Fibroblast of peridontal ligament (primary cell): Measurements from ENCODE around the gene FNDC3B.
A peak's percentile ranks its signal among the peaks of the same experiment; 100 is the strongest.

Experiments used
- DNase-seq: peaks from one replicate; pipeline ENCODE4 v3.0.0-alpha.2; 2010; ENCODE audit errors: extremely low read depth

Gene FNDC3B

GRCh38 chr3:172309741-172310427, 270.5 kb downstream of the FNDC3B start:
- DNase-seq, result no peak

DNA sequence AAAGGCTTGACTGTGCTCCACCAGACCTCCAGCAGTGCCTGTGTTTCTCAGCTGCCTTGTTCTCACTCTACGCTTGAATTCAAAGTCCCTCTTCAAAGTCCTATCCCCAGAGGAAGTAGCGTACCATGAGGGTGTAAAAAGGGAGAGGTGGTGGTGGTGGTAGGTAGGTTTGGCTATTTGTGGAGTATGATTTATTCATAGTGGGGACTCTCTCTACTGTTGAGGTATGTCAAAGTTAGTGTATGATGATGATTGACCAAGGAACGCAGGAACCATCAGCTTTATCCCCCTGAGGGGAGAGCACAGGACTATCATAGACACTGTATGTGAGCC, 271.0 kb downstream of the FNDC3B start:
- no peak for DNase-seq

GRCh38 chr3:172311217-172311616, 271.8 kb downstream of the FNDC3B start:
- no peak for DNase-seq

- no peak for DNase-seq
These were observed 272.6 kb downstream of the FNDC3B start for GRCh38 chr3:172312001-172312400.

DNA sequence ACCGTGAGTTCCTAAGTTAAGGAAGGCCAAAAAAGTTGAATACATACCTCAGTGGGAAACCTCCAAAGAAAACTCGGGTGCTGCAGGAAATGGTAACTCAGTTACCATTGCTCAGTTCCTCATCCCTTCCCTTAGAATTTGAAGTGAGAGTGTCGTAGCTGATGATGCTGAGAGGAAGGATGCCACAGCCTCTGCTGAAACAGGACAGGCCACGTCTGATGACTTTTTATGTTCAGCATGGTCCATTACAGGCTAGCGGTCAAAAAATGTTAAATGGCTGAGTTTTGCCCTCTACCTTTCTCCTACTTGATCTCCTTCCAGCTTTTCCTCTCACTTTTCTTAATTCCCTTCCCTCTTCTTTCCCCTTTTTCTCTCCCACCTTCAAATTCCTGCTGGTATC, 273.3 kb downstream of the FNDC3B start:
- no peak for DNase-seq

DNA sequence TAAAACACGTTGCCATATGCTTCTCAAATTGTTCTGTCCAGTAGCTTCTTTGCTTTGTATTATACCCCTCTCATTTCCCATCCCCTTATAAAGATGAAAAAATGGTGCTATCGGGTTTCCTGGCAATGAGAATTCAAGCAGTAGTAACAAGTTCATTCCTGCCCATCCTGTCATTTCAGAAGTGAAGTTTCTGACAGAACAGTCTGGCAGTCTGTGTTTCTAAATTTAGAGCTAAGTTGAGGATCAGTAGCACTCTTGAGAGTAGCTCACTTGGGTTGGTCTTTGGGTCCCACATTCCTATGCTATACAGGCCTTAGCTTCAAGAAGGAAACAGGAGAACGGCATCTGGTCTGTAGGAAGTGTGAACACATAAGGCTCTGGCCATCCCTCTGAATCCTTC, 274.3 kb downstream of the FNDC3B start:
- DNase-seq, result no peak

DNA sequence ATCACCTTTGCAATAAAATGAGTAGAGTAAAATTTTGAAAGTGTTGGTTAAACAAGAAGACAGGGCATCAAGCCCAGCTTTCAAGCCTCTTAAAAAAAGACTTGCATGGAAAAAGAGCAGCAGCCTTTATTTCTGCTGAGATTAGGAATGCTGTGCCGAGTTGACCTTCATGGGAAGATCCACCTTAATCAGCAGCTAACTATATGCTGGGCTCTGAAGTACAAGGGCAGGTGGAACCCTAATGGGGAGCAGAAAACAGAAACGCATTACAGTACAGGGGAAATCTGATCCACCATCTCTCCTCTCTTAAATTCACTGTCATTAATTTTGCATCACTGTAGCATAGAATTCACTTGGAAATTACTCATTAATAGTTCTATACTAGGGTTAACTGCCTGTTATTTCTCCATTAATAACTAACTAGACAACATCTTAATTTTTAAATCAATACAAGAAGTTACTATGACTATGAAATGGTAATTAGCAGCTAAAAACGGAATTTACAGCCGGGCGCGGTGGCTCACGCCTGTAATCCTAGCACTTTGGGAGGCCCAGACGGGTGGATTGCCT, 275.3 kb downstream of the FNDC3B start:
- no peak for DNase-seq

GRCh38 chr3:172315401-172316091, 276.2 kb downstream of the FNDC3B start:
- DNase-seq, result peak; percentile 50

GRCh38 chr3:172316758-172317157, 277.4 kb downstream of the FNDC3B start:
- DNase-seq, result no peak

DNA sequence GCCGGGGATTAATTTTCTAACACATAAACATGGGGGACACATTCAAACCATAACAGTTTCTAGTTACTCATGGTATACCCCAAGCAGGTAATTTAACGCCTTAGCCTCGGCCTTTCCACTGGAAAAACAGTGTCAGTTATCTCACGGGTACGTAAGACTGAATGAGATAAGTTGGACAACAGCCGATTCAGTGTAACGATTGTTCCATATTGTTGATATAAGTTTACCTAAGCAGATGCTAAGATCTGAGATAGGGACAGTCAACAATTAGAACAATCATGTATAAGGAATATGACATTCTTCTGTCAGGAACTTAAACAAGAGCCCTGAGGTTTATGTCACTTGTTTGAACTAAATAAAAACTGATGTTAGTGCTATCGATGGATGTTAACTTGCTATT, 278.1 kb downstream of the FNDC3B start:
- DNase-seq, result no peak

GRCh38 chr3:172317984-172318383, 278.6 kb downstream of the FNDC3B start:
- peak; percentile 98 for DNase-seq

DNA sequence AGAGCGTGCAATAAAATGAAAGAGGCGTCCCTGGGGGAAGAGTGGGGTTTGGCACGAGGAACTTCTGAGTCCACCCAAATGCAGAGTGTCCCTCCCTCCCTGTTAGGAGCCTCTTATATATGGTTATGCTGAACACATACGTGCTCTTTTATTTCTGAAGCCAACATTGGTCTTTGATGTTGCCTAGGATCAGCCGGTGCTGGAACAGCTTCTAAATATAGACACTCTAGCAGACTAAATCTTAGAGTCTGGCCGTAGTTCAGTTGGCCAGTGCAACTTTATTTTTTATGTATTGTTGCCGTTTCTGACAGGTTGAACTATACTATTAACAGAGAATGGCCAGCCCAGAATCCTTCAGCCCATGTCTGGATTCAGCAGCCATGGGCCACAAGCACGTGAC, 280.2 kb downstream of the FNDC3B start:
- DNase-seq, result no peak

GRCh38 chr3:172320468-172320867, 281.1 kb downstream of the FNDC3B start:
- DNase-seq, result no peak

DNA sequence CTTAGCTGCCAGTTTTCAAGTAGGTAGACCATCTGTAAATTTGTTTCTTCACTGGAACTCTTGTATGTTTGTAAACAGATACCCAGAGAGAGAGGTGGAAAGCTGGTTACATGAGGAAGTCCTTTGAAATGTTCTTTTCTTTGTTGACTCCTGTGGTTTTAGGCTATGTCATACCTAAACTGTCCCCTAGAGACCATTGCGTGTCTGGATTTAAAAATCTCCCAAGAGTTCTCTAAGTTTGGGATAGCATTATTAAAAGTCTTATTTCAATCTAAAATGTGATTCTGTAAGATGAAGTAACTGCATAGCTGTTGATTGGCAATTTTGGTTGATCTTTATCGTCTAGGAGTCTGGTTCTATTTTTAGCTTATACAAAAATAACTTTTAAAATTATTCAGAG, 281.7 kb downstream of the FNDC3B start:
- DNase-seq, result peak; percentile 68

DNA sequence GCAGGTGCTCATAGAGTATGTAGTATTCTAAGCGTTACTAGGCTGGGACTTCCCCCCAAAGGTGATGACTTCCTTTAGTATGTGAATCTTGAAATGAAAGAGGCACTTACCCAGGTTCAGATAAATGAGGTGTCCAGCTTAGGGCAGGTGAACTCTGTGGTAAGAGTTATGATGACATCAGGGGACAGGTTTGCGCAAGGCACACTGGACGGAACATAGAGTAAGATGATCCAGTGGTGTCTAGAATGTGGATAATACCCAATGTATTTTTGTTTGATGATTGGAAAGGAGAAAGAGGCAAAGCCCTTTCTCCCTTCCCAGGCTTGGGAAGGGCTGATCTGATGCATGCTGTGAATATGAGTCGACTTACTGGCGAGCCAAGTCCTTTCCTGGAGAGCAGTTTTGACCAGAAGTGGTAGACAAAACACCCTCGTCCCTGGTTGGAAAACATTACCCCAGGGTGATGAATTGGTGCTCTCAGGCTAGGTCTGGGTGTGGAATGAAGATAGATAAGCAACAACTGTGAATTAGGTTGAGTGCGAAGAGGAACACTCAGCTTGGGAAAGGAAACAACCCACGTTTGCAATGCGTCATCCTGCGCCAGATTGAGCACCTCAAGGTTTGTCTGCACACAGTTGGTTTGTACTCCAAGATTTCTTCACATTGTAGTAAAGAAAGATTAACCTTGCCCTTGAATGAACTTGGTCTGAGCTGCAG, 284.7 kb downstream of the FNDC3B start:
- no peak for DNase-seq

DNA sequence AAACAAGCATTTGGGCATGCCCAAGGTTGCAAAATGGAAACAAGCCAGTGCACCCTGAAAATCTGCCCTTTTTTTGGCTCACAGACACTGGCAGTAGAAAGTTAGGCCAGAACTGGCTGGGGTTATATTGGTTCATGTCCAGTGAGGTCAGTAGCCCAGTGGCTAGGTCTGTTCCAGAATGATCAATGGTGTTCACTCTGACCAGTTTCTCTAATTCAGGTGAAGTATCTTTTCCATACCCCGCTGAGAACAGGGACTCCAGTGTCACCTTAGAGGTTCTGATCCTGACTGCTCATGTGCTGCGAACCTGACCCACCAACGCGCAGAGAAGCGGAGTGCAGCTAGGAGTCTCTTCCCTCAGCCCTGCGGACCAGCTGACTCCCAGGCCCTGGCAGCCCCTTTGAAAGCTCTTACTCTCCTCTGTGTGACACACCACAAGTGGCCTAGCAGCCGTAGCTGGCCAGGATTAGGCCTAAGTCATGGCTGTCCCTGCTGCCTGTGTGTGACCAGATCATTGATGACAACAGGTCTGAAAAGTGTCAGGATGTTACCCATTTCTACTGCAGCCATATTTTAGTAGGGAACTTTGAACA, 285.3 kb downstream of the FNDC3B start:
- no peak for DNase-seq

DNA sequence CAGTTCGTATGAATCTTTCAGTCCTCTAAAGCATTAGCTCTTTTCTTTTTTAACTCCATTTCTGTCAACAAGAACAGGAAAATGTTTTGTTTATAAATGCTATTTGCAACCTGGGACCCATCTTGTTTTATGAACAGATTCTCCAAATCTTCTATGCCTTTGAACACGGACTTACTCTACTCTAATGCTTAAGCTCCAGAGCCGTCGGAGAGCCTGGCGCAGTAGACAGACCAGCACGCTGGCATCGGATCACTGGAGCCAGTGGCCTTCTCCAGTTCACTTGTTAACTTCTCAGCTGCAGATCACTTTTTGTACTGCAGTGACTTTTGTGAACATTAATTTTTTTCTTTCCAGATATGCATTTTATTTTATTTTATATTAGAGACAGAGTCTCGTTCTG, 286.1 kb downstream of the FNDC3B start:
- DNase-seq, result no peak

- no peak for DNase-seq
These were observed 287.6 kb downstream of the FNDC3B start for GRCh38 chr3:172326993-172327392.

DNA sequence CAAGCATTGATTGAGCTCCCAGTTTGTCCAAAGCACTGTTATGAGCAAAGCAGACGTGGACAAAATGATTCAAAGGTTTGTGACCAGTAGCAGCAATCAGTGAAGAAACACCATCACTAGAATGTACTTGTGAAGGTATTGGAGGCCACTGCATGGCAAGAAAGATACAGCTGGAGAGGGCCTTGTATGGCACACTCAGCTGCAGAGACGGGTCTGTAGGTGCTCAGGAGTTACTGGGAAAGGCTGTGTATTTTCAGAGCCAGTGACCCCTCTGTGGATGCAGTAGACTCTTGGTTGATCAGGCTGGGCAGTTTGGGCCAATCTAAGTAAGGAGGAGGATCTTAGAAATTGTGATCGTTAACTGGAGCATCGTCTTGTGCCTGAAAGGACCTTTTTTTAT, 288.9 kb downstream of the FNDC3B start:
- no peak for DNase-seq

DNA sequence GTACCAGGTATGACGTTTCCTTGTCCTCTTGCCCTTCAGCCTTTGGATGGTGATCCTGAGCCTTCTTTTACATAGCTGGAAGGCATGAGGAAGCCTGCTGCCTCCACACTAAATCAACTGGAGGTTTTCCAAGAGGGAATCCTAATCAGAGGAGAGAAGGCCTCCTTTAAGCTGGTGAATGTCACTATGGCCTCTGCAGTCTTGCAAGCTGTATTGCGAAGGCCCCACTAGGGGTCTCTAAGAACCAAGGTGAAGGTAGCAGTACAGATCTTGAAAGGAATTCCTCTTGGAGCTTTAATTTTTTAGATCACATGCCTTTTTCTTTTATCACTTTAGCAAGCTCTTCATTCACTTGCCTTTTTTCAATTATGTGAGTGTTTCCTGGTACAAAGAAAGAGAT, 289.7 kb downstream of the FNDC3B start:
- no peak for DNase-seq

DNA sequence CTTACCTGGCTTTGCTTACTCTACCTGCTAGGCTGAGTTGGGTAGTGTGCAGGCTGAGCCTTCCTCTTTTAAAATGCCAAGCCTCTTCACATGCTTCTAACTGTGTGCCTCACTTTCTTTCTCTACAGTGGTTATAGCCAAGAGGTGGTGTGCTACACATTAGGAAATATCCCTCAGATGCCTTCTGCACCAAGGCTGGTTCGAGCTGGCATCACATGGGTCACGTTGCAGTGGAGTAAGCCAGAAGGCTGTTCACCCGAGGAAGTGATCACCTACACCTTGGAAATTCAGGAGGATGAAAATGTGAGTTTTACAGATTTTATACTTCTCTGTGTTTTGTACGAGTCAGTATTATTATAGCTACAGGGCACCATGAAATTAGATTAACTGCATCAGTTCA, 291.0 kb downstream of the FNDC3B start:
- no peak for DNase-seq

DNA sequence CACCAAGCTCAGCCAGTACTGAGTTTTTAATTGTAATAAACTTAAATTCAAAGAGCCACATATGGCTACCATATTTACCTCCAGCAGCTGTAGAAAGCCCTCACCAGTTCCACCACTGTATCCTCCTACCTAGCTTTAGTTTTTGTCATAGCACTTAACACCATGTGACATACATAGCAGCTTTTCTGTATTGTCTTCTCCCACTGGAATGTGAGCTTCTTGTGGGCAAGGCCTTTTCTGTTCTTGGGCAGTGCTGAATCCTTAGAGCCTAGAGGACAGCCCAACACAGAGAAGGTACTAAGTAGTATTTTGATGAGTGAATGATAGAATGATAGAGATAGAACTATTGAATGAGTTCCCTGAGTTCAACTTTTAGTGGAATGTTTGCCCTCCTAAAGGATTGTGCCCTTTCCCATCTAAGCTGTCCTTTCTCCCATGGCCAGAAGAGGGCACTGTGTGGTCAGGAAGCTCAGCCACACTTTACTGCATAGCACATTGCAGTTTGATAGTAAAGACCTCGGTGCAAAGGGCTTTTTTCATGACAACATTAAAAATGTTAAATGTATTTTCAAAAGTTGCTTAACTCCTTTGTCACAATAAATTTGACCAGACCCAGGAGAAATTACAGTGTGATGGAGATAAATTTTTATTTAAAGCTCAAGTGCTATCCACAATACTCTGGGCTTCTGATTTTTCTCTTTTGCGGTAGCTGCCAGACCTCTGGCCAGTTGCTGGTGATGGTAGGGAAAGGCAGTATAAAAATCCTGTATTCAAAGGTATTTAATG, 293.1 kb downstream of the FNDC3B start:
- DNase-seq, result peak; percentile 71
